ENCODE data around the gene CYP2A13.

- no peak for TF ChIP-seq POLR2AphosphoS5 (IDR thresholded peaks at IDR 0.05; ENCODE audit: control insufficient read depth, insufficient read depth, low read depth, low read length)
- TF ChIP-seq, protein P1, sequence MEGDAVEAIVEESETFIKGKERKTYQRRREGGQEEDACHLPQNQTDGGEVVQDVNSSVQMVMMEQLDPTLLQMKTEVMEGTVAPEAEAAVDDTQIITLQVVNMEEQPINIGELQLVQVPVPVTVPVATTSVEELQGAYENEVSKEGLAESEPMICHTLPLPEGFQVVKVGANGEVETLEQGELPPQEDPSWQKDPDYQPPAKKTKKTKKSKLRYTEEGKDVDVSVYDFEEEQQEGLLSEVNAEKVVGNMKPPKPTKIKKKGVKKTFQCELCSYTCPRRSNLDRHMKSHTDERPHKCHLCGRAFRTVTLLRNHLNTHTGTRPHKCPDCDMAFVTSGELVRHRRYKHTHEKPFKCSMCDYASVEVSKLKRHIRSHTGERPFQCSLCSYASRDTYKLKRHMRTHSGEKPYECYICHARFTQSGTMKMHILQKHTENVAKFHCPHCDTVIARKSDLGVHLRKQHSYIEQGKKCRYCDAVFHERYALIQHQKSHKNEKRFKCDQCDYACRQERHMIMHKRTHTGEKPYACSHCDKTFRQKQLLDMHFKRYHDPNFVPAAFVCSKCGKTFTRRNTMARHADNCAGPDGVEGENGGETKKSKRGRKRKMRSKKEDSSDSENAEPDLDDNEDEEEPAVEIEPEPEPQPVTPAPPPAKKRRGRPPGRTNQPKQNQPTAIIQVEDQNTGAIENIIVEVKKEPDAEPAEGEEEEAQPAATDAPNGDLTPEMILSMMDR (IDR thresholded peaks at IDR 0.05 in 2 of 3, conservative IDR thresholded peaks at IDR 0.05 in 1 of 3; ENCODE audit: insufficient read depth in 2 of 3, low read depth in 1 of 3, low read length in 3 of 3) = no peak
- no peak for TF ChIP-seq ZNF175 (CRISPR knock-in tag; IDR thresholded peaks at IDR 0.05; ENCODE audit: low read depth)
- TF ChIP-seq, protein P2, sequence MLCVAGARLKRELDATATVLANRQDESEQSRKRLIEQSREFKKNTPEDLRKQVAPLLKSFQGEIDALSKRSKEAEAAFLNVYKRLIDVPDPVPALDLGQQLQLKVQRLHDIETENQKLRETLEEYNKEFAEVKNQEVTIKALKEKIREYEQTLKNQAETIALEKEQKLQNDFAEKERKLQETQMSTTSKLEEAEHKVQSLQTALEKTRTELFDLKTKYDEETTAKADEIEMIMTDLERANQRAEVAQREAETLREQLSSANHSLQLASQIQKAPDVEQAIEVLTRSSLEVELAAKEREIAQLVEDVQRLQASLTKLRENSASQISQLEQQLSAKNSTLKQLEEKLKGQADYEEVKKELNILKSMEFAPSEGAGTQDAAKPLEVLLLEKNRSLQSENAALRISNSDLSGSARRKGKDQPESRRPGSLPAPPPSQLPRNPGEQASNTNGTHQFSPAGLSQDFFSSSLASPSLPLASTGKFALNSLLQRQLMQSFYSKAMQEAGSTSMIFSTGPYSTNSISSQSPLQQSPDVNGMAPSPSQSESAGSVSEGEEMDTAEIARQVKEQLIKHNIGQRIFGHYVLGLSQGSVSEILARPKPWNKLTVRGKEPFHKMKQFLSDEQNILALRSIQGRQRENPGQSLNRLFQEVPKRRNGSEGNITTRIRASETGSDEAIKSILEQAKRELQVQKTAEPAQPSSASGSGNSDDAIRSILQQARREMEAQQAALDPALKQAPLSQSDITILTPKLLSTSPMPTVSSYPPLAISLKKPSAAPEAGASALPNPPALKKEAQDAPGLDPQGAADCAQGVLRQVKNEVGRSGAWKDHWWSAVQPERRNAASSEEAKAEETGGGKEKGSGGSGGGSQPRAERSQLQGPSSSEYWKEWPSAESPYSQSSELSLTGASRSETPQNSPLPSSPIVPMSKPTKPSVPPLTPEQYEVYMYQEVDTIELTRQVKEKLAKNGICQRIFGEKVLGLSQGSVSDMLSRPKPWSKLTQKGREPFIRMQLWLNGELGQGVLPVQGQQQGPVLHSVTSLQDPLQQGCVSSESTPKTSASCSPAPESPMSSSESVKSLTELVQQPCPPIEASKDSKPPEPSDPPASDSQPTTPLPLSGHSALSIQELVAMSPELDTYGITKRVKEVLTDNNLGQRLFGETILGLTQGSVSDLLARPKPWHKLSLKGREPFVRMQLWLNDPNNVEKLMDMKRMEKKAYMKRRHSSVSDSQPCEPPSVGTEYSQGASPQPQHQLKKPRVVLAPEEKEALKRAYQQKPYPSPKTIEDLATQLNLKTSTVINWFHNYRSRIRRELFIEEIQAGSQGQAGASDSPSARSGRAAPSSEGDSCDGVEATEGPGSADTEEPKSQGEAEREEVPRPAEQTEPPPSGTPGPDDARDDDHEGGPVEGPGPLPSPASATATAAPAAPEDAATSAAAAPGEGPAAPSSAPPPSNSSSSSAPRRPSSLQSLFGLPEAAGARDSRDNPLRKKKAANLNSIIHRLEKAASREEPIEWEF (CRISPR knock-in tag; IDR thresholded peaks at IDR 0.05) = no peak
- TF ChIP-seq RFX5 (IDR thresholded peaks at IDR 0.05; ENCODE audit: low read depth, low read length) = no peak
- no peak for TF ChIP-seq CEBPG (CRISPR knock-in tag; IDR thresholded peaks at IDR 0.05)
- no peak for TF ChIP-seq CEBPG (tag; conservative IDR thresholded peaks at IDR 0.05 in 1 of 2, IDR thresholded peaks at IDR 0.05 in 1 of 2)
- TF ChIP-seq FOXA1 (IDR thresholded peaks at IDR 0.05; ENCODE audit: borderline replicate concordance) = no peak
These were observed 35.6 kb downstream of the CYP2A13 start for GRCh38 chr19:41123716-41124294.
